Stimulated activated CD4-positive, alpha-beta T cell treated with anti-CD3 and anti-CD28 coated beads, Interleukin-2, amount 100 ng/mL, for 48 hours (primary cell): Measurements from ENCODE around the gene SMURF2.
"Not testable (repeated sequence)": the region's sequence is repeated elsewhere in the genome, so short reads cannot be mapped to it uniquely, and the experiment has no call there.

Experiments
- DNase-seq, 2 donors: peaks; one replicate each; pipeline ENCODE4 v3.0.0-alpha.2; 2020

SMURF2 gene

DNA sequence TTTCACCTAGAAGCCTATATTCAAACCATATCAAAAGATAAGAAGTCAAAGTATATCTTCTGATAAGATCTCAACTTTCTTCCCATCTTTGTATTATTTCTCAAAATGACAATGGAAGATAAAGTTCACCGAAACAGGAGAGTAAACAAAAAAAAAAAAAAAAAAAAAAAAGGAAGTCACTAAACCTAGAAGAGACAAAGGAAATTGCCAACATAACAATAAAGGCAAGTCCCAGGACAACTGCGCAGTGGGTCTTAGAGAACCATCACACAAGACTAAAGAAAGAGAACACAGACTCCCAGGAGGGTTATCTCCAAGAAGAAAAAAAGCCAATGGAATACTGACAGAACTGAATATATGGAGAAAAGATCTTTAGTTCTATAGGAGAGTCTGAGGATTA lies 65.7 kb downstream of the SMURF2 start:
- DNase-seq, result no peak

DNA sequence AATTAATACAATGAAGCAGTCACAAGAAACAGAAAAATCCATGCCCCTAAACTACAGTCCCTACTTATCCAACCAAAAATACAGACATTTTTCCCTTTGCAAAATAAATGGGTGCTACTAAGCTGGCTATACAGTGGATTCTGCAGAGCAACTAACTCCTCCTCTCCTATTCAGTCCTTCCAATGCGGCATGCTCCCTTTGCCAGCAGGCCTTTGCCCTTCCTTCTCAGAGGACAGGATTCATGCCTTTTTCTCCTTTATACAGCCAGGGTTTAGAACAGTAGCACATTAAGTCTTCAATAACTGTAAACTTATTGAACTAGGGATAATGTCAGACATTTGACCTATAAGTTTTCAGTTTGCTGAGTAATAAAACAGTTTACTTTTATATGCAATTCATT lies 70.2 kb downstream of the SMURF2 start:
- no peak for DNase-seq

DNA sequence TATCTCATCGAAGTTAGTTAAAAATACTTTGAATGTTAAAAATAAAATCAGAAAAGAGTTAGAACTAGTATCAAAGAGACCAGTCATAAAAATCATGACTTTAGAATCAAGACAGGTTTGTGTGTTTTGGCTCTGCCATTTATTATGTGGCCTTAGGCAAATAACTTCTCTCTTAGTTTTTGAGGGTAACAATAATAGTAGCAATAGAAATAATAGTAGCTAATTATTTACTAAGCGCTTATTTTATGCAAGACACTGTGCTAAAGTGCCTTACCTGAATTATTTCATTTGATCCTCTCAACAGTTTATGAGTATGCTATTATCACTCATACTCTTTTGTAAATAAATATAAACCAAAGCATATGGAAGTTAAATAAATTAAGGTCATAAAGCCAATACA lies 77.0 kb downstream of the SMURF2 start:
- DNase-seq, result no peak

DNA sequence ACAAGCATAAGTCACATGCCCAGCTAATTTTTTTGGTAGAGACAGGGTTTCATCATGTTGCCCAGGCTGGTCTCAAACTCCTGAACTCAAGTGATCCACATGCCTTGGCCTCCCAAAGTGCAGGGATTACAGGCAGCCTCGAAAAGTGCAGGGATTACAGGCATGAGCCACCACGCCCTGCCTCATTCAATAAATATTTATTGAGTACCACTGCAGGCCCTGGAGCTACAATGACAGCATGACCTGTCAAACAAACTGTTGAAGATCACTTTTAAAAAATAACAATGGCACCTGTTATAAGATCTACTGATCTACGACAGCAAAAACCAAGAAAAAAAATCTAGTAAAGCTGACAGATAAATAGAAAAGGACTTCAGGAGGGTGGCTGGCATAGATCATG lies 79.1 kb downstream of the SMURF2 start:
- DNase-seq, result no peak

DNA sequence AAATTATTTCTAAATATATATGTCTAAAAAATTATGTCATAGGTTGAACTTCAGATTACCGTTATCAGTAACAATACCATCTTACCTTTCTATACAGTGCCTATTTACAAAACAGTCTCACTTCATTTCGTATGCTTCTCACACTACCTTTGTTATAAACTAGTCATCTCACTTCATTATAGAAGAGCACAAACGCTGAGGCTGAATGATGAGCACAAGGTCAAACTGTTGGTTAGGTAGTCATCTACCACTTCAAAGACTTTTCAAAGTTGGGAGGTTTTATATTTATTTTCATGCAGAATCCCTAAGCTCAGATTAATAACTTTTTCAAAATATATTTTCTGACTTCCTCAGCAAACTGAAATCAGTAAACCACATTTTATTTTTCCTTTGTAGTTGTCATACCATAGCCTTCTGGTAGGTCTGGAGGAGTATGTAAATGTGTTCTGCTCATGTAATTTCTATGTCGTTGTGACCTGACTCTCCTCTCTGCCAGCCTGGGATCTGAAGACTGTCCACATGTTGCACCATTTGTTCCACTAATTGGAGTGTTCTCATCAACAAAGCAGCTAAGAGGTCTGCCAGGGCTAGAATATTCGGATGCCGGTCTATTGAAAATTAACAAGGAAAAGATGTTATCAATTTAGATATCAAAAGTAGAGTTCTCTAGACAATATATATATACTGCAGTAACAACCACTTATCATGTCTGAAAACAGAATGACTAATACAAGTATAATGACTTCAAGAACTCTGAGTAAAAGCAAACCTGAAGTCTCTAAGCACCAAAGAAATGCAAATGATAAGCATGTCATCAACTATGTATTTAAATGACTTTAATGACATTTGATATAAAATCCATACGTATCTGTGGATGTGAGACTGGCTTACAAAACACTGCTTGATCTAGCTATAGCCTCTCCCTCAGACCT lies 81.5 kb downstream of the SMURF2 start:
- peak in 1 of 2 donors; percentile 7 for DNase-seq

DNA sequence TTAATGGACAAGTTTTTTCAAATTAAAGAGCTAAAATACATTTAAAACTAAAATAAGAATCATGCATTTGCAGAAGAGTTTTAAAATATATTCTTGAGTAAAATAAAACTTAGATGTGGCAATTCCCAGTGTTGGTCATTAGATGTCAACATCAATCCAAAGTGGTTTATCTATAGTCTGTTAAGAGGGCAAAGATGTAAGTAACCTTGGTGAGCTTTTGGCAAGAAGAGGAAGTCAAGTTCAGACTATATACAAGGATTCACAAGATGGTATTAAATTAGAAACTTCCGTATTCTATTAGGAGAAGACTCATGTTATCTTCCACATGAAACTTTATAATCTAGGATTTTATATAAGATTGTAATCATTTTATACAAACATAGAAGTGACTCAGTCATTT lies 82.2 kb downstream of the SMURF2 start:
- DNase-seq, result no peak

DNA sequence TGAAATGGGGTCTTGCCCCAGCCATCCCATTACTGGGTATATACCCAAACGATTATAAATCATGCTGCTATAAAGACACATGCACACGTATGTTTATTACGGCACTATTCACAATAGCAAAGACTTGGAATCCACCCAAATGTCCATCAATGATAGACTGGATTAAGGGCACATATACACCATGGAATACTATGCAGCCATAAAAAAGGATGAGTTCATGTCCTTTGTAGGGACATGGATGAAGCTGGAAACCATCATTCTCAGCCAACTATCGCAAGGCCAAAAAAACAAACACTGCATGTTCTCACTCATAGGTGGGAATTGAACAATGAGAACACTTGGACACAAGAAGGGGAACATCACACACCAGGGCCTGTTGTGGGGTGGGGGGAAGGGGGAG lies 85.1 kb downstream of the SMURF2 start:
- DNase-seq, result not testable (repeated sequence)

DNA sequence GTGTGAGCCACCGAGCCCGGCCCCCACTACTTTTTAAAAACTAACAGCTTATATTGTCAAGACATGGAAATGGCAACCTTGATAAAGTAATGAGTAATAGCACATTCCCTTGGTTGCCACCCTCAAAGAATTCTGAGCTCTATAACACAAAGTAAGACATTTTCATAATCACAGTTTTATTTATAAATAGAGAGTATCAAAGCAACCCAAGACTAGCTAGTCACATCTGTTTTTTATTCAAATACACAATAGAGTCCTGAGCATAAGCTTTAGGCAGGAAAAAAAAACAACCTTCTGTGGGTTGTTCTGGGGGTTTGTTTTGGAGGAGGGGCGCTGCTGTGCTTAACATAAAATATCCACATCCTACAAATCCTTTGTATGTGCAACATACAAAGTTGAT lies 86.7 kb downstream of the SMURF2 start:
- no peak for DNase-seq

DNA sequence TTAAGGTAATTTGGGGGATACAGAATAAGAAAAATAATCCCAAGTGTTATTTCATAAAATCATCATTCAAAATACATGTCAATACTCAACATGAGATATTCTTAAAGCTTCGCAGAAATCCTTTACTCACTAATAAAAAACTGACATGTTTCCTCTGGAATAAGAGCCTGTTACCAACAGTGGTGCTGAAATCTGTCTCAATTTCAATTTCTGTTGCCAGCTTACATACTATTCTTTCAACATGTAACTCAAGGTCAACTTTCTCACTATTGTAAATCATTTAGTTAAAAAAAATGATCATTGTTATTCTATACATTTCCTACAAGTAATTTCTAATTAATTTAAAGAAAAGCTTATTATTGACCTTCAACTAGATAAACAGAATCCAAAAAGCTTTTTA lies 87.5 kb downstream of the SMURF2 start:
- no peak for DNase-seq

DNA sequence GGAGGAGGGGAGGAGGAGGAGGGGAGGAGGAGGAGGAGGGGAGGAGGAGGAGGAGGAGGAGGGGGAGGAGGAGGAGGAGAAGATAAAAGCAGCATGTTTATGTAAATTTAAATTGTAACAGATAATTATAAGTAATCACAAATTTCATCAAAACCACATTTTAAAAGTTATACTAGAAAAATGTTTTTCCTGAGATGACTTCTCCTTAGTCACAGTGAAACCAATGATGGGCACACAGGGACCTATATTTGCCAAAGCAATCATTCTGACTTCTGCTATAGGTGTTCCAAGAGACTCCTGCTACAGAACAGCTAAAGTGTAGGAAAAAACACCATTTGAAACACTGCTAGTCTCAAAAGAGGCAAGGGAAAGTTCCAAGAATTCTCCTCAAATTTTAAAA lies 88.9 kb downstream of the SMURF2 start:
- no peak for DNase-seq

DNA sequence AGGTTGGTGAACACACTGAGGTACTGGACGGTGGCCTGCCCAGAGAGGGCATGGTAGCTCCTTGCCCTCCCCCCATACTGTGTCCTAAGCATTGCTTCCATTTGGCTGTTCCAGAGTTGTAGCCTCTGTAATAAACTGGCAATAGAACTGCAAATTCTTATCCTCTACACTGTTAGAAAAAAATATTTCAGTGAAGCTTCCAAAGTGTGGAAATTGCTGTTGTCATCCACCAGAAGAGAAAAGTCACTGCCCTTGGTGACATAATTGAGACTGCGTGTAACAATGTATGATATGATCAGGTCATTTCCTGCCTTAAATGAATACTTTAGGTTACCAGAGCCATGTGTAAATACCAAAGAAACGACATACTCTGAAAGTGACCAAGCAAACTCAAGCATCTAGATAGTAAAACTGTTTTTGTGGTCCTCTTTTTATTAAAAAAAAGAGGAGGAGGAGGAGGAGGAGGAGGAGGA lies 89.4 kb downstream of the SMURF2 start:
- no peak for DNase-seq

DNA sequence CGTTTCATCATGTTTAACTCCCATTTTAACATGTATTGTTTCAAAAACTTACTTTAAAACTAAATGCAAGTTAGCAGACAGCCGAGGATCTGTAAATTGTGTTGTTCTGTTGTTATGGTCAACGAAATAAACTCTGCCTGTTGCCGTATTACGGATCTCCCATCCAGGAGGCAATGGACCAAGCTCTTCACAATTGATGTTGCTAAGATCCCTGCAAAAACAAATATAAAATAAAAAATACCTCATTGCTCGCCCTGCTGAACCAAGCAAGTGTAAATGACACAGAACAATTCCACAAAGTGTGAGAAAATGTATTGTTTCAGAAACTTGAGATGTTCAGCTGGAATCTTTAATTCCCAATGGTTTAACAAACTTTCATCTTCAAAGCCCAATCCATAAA lies 90.4 kb downstream of the SMURF2 start:
- DNase-seq, result no peak

DNA sequence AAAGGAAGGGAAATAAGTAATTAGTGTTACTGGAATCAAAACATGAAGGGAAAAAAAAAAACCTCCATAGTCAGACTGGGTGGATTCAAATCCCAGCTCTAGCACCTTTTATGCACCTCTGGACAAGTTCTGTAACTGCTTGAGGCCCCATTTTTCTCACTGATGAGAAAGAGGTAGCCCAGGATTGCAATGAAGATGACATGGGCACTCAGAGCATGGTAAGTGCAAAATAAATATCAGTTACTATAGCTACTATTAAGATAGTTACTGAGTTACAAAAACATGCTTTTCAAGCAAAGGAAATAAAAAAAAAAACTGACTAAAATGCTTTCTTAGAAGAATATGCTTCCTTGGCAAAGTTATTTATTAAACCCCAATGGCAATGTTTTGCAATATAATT lies 96.5 kb downstream of the SMURF2 start:
- DNase-seq, result no peak

DNA sequence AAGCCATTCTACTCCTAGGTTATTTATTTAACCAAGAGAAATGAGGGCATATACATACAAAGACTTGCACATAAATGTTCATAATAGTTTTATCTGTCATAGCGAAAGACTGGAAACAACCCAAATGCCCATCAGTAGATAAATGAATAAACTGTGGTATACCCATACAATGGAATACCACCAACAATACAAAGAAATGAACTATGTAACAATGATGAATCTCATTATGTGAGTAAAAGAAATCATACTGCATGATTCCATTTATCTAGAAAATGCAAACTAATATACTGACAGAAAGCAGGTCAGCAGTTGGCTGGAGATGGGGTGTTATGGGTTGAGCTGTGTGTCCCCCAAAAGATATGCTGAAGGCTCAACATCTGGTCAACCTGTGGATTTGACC lies 98.0 kb downstream of the SMURF2 start:
- DNase-seq, result no peak

DNA sequence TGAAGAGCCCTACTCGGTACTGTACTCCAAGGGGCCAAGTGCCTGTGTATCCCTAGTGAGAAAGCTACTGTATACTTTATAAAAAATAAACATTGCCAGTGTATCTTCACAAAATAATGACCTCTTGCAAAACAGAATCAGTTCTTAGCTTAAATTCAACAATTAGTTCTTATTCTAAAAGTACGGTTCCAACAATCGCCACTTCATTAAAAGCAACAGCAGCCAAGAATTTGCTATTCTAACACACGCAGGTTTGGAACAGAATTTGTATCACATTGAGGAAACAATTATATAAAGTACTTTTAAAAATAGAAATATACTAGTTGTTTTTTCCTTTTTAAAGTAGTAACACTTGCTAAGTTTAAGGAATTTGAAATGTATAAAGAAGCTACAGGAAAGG lies 106.8 kb downstream of the SMURF2 start:
- DNase-seq, result no peak

DNA sequence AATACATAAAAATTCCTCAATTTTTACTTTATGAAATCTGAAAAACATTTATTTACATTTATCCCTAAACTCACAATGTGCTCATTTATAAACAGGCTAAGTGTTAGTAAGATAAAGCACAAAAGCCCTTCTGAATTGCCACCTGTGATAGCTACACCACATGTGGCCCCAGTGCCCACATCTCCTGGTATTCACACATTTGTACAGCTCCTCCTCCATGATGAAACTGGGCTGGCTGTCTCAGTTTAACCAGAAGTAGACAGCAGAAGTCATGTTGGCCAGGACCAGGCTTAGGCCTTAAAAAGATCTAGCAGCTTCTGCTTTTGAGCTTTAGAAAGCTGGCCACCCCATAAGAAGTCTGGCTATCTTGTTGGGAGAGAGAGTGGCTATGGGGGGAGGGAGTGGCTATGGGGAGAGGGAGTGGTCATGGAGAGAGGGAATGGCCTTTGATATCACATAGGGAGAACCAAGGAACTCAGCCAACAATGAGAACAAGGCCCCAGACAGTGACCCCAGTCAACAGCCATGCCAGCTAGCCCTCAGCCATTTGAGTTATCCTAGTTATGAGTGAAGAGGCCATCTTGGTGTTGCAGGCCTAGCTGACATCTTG lies 108.0 kb downstream of the SMURF2 start:
- DNase-seq, result no peak

DNA sequence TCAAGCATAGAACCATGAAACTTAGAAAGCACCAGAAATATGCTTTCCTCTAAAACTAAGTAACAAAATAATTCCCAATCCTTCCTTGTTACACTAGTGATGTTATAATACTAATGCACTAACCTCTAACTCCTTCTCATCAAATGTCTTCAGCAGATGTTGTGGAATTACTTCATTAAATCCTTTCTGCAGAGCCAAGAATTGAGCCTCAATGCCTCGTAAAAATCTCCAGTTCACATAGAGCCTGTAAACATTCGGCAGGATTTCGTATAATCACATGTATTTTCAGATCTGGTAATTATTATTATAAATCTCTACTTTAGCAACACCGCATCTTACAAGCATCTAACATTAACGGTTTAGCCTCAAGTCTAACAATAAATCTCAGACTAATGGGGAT lies 110.6 kb downstream of the SMURF2 start:
- no peak for DNase-seq

DNA sequence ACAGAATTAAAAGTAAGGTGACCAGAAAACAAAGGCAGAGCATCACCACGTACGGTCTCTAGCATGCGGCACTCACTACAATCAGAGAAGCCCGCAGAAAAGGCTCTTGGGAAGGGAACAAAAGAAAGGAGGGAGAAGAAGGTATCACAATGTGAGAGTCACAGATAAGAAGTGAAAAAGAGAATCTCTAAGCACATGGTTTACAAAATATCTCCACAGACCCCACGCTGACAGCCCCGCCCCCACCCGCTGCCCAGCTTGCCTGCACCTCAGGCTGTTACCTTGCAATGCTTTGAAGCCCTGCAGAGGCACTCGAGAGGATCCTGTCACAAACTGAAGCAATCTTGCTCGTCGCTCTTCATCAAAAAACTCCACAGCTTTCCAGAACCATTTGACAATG lies 114.8 kb downstream of the SMURF2 start:
- DNase-seq, result no peak

DNA sequence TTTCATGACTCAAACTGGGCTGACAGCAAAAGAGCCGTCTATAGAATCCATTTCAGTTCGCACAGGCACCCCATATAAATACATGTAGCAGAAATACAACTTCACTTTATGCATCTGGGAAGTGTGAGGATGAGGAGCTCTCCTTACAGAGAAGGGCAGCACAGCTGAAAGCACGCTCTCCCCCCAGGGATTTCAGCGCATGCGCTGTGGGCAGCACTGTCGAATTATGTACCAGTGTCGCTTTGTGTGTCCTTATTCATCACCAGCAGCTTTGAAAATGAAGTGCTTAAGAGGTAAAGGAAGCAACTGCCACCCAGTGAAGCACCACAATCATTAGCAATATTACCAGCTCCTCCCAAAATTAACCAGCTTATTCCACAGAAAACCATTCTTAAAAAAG lies 115.4 kb downstream of the SMURF2 start:
- DNase-seq, result no peak

DNA sequence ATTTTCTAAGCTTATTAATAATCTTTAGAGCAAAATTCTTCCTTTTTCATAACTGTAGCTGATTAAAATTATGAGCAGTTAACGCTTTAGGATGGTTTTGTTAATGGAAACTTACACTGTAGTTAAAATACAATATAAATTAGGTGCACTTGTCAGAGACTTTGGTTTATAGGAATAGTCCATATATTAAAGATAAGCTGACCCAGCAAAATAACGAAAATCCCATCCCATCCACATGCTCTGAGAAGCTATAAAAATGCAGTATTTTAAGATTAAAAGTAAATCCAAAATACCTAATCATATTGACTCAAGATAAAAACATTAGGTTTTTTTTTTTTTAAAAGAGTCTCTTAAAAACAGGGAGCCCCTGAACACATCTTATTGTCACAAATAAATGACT lies 117.4 kb downstream of the SMURF2 start:
- DNase-seq, result no peak

DNA sequence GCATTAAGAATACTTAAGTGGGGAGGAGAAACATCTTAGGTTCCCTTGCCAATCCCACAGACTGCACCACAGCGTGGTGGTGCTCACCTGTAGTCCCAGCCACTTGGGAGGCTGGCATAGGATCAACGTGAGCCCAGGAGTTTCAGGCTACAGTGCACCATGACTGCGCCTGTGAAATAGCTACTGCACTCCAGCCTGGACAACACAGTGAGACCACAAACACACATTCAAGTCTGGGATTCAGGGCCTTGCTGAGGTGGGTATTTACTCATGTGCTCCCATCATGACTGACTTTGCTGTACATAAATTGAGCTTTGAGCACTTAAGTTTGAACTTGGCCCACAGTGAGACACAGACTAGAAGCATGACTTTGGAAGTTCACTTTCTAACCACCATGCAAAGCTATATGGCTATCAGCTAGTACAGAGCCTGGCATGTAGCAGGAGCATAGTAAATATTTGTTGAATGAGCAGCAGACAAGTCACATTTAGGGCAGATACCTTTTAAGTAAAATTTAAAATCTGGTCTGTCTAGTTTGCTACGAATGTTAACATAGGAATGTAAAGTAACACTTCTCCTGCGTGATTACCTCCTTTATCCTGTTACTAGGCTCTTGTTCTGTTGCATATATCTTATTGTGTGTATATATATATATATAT lies 121.9 kb downstream of the SMURF2 start:
- no peak for DNase-seq

DNA sequence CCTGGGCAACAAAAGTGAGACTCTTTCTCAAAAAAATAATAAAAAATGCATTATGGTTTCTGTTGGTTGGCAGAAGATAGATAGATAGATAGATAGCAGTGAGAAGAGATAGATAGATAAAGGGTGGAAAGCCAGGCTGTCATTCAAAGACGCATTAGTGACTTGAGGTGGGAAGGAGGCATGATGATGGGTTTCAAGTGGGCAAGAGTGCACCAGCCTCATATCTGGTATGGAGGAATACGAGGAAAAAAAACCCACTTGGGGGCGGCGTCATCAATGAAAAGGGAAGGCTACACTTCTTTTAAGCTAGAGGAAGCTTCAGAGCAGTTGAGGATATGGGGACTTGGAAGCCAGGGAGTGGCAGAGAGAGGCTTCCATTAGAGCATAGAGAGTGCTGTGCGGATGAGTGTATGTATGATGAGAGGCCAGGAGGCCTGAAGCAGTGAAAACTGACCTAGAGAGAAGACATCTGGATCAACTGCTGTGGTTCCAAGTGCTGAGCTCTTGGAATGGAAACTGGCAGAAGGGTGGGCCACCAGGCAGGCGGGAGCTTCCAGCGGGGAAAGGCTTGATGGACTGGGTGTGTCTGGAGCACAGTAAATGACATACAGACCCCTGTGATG lies 123.5 kb downstream of the SMURF2 start:
- no peak for DNase-seq

DNA sequence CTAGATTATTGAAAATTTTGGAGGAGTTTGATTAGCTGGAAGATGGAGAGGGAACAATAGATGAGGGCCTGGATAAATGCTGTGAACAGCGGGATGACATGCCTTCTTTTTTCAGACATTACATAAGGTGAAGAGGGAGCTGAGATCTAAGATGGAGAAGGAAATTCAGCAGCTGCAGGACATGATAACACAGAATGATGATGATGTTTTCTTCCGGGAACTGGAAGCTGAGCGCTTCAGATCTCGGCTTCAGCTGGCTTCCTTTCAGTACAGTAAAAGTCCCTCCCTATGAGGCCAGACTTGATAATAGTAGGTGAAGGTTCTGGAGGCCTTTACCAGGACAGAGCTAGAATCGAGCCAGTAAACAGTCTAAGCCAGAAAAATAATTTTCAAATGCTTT lies 124.6 kb downstream of the SMURF2 start:
- no peak for DNase-seq

DNA sequence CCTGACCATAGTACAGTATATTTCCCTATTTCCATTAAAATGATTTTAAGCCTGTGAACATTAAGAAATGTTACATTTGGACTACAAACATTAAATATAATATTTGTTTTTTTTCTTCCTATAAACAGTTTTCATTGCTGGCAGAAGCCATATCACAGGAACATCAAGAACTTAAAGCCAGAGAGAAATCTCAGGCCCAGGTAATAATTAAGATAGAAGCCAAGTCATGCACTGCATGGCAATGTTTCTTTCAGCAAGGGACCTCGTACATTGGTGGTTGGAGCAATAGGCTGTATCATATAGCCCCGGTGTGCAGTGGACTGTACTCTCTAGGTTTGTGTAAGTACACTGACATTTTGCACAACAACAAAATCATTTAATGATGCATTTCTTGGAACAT lies 125.2 kb downstream of the SMURF2 start:
- DNase-seq, result no peak
